HG02981 (cell line): Measurements from ENCODE around the gene PIK3C2B.
A peak's percentile ranks its signal among the peaks of the same experiment; 100 is the strongest.
"Not testable (repeated sequence)": the region's sequence is repeated elsewhere in the genome, so short reads cannot be mapped to it uniquely, and the experiment has no call there.

ENCODE experiments used
- ATAC-seq: cut with Tn5 transposase; IDR thresholded peaks from one replicate; pipeline ENCODE4 v1.9.1; 2021; ENCODE audit warnings: mild to moderate bottlenecking, moderate library complexity; ENCODE audit not compliant: unreplicated experiment

The PIK3C2B gene

GRCh38 chr1:204506969-204507316 lies 12.3 kb upstream of the PIK3C2B start:
- ATAC-seq: peak; percentile 49

- peak; percentile 66 for ATAC-seq
These were observed 11.8 kb upstream of the PIK3C2B start for GRCh38 chr1:204506201-204506968.

- no peak for ATAC-seq
These were observed 11.1 kb upstream of the PIK3C2B start for GRCh38 chr1:204505674-204506200.

GRCh38 chr1:204503913-204504519 lies 9.4 kb upstream of the PIK3C2B start:
- no peak for ATAC-seq

GRCh38 chr1:204503122-204503912 lies 8.7 kb upstream of the PIK3C2B start:
- ATAC-seq: no peak

- no peak for ATAC-seq
These were observed 7.6 kb upstream of the PIK3C2B start for GRCh38 chr1:204502241-204502640.

GRCh38 chr1:204499511-204500468 lies 5.2 kb upstream of the PIK3C2B start:
- no peak for ATAC-seq

- no peak for ATAC-seq
These were observed 4.4 kb upstream of the PIK3C2B start for GRCh38 chr1:204498981-204499380.

- no peak for ATAC-seq
These were observed 1.2 kb upstream of the PIK3C2B start for GRCh38 chr1:204495777-204496176.

- peak; percentile 33 for ATAC-seq
These were observed 611 bp upstream of the PIK3C2B start for GRCh38 chr1:204495078-204495753.

- peak; percentile 26 for ATAC-seq
These were observed 673 bp downstream of the PIK3C2B start for GRCh38 chr1:204493984-204494280.

GRCh38 chr1:204493145-204493983 lies 1.2 kb downstream of the PIK3C2B start:
- no peak for ATAC-seq

- no peak for ATAC-seq
These were observed 3.0 kb downstream of the PIK3C2B start for GRCh38 chr1:204491655-204492054.

- no peak for ATAC-seq
These were observed 7.4 kb downstream of the PIK3C2B start for GRCh38 chr1:204487256-204487615.

GRCh38 chr1:204486513-204487255 lies 7.9 kb downstream of the PIK3C2B start:
- ATAC-seq: not testable (repeated sequence)

GRCh38 chr1:204483791-204484190 lies 10.8 kb downstream of the PIK3C2B start:
- ATAC-seq: no peak

GRCh38 chr1:204480515-204480914 lies 14.1 kb downstream of the PIK3C2B start:
- ATAC-seq: peak; percentile 70

- ATAC-seq: no peak
These were observed 15.0 kb downstream of the PIK3C2B start for GRCh38 chr1:204479387-204480136.
